Testis (tissue), 2 donors: Measurements from ENCODE around the gene RDX.
"Not testable (repeated sequence)": the region's sequence is repeated elsewhere in the genome, so short reads cannot be mapped to it uniquely, and the experiment has no call there.

Source experiments
- POLR2A ChIP-seq: fragments of 450-650 bp; IDR thresholded peaks from one replicate; pipeline ENCODE4 v1.6.1; 2017; ENCODE audit warnings: antibody characterized with exemption, mild to moderate bottlenecking, moderate library complexity
- TF ChIP-seq, protein P1 (sequence below), 3 experiments: fragments of 450-650 bp in 2 of 3; fragments of 200-600 bp in 1 of 3; sonication (generic) in 1 of 3; IDR thresholded peaks; one replicate each; pipeline ENCODE4 v1.5.1; 2016 to 2019; ENCODE audit warnings: antibody characterized with exemption in 3 of 3, mild to moderate bottlenecking in 2 of 3, moderate library complexity in 1 of 3

GRCh38 chr11:110194211-110194766 lies 102.1 kb downstream of the RDX start:
- TF ChIP-seq POLR2A = not testable (repeated sequence)
- TF ChIP-seq, protein P1, sequence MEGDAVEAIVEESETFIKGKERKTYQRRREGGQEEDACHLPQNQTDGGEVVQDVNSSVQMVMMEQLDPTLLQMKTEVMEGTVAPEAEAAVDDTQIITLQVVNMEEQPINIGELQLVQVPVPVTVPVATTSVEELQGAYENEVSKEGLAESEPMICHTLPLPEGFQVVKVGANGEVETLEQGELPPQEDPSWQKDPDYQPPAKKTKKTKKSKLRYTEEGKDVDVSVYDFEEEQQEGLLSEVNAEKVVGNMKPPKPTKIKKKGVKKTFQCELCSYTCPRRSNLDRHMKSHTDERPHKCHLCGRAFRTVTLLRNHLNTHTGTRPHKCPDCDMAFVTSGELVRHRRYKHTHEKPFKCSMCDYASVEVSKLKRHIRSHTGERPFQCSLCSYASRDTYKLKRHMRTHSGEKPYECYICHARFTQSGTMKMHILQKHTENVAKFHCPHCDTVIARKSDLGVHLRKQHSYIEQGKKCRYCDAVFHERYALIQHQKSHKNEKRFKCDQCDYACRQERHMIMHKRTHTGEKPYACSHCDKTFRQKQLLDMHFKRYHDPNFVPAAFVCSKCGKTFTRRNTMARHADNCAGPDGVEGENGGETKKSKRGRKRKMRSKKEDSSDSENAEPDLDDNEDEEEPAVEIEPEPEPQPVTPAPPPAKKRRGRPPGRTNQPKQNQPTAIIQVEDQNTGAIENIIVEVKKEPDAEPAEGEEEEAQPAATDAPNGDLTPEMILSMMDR (IDR thresholded peaks at IDR 0.05) = not testable (repeated sequence)
